A673 (cell line): ENCODE data around the gene POGK. TPM values are rescaled to one million over a fixed set of nuclear protein-coding genes. Genes with fewer than 3 reads are reported as not detected.

Experiments
- BruUV-seq: library from RNA; stranded (reverse); fragments of 400-500 nt; replicated peaks from 2 replicates; lab custom pipeline; 2021; lab: Mats Ljungman, UMichigan
- CTCF ChIA-PET: fragments of 300-600 bp; sonication (Branson Sonifier 250); formaldehyde crosslinking; loops from one replicate; lab custom pipeline; 2022; ENCODE audit warnings: antibody characterized with exemption; lab: Charles Lee
- POLR2A ChIA-PET: fragments of 300-600 bp; sonication (Branson Sonifier 250); formaldehyde crosslinking; loops from one replicate; lab custom pipeline; 2022; ENCODE audit warnings: antibody characterized with exemption; ENCODE audit not compliant: low non-redundant PET; lab: Charles Lee
- DNase-seq: peaks from one replicate; pipeline ENCODE4 v3.0.0-alpha.2; 2015; ENCODE audit warnings: low spot score
- H3K27ac ChIP-seq: fragments of 200-600 bp; sonication (generic); 2 replicates; pipeline ENCODE4 v1.5.1; 2016; ENCODE audit warnings: mixed run types, low read depth, mild to moderate bottlenecking, mixed read lengths, antibody characterized with exemption, low read length; ENCODE audit not compliant: poor library complexity, severe bottlenecking
- H3K27me3 ChIP-seq: fragments of 200-600 bp; sonication (generic); replicated peaks from 2 replicates; pipeline ENCODE4 v1.6.1; 2017; ENCODE audit warnings: mixed run types, low read depth, mild to moderate bottlenecking, mixed read lengths, antibody characterized with exemption, low read length; ENCODE audit not compliant: insufficient read depth, poor library complexity
- H3K36me3 ChIP-seq: fragments of 200-600 bp; sonication (generic); 2 replicates; pipeline ENCODE4 v1.6.1; 2016; ENCODE audit warnings: mixed run types, mild to moderate bottlenecking, mixed read lengths, antibody characterized with exemption, low read length; ENCODE audit not compliant: insufficient read depth, poor library complexity, severe bottlenecking
- H3K4me1 ChIP-seq: fragments of 200-600 bp; sonication (generic); 2 replicates; pipeline ENCODE4 v1.6.1; 2017; ENCODE audit warnings: mixed run types, mild to moderate bottlenecking, mixed read lengths, antibody characterized with exemption, low read length; ENCODE audit not compliant: insufficient read depth, poor library complexity, severe bottlenecking
- H3K4me3 ChIP-seq: fragments of 200-600 bp; sonication (generic); 2 replicates; pipeline ENCODE4 v1.5.1; 2016; ENCODE audit warnings: low read depth, mixed run types, mild to moderate bottlenecking, mixed read lengths, low read length; ENCODE audit not compliant: poor library complexity, severe bottlenecking
- H3K9me3 ChIP-seq: fragments of 200-600 bp; sonication (generic); 2 replicates; pipeline ENCODE4 v1.6.1; 2016; ENCODE audit warnings: mixed run types, low read depth, mild to moderate bottlenecking, mixed read lengths, antibody characterized with exemption, low read length; ENCODE audit not compliant: poor library complexity, severe bottlenecking
- EZH2 ChIP-seq: fragments of 200-600 bp; sonication (generic); IDR thresholded peaks from 2 replicates; pipeline ENCODE4 v1.6.1; 2017; ENCODE audit warnings: borderline replicate concordance, low read depth, mild to moderate bottlenecking, mixed read lengths, antibody characterized with exemption, low read length; ENCODE audit not compliant: poor library complexity, severe bottlenecking
- intact Hi-C: fragments of 100-400 bp; cut with micrococcal nuclease; formaldehyde crosslinking; loops from one replicate; pipeline ENCODE4 v1.10.0; 2022; ENCODE audit not compliant: unreplicated experiment
- total RNA-seq: library from RNA; stranded (reverse); gene quantifications from 2 replicates; pipeline ENCODE4 v1.2.3, GENCODE V29; 2021
- TF ChIP-seq, protein P1 (sequence below): fragments of 300-800, 200-600 bp; sonication (generic); conservative IDR thresholded peaks from 2 replicates; pipeline ENCODE4 v1.5.1; 2017; ENCODE audit warnings: low read depth, mild to moderate bottlenecking, antibody characterized with exemption, low read length, moderate library complexity, mixed read lengths

POGK gene
- total RNA-seq, 1 experiment from 2014 or later = 44.1 TPM

DNA sequence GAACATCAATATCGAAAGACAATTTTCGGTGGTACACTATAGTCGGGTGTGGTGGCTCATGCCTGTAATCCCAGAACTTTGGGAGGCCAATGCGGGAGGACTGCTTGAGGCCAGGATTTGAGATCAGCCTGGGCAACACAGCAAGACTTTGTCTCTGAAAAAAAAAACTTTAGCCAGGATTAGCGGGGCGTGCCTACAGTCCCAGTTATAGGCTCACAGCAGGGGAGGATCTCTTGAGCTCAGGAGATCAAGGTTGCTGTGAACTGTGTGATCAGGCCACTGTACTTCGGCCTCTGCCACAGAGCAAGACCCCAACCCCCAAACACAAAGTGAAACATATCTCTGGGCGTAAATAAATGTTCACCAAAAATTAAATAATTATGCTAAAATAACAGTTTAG lies 35.2 kb downstream of the POGK start:
- DNase-seq = peak; percentile 18
- Histone ChIP-seq H3K4me1 (peaks cover 10% of the 10 kb centered on the region), H3K27ac (no peak overlapping the region), H3K9me3 (no peaks in the 10 kb centered on the region), H3K27me3 (no peaks in the 10 kb centered on the region), H3K4me3 (no peak overlapping the region), H3K36me3 (no peaks in the 10 kb centered on the region)
- POLR2A ChIA-PET = no interaction called here
- CTCF ChIA-PET = no interaction called here
- no peak for TF ChIP-seq EZH2
- TF ChIP-seq, protein P1, sequence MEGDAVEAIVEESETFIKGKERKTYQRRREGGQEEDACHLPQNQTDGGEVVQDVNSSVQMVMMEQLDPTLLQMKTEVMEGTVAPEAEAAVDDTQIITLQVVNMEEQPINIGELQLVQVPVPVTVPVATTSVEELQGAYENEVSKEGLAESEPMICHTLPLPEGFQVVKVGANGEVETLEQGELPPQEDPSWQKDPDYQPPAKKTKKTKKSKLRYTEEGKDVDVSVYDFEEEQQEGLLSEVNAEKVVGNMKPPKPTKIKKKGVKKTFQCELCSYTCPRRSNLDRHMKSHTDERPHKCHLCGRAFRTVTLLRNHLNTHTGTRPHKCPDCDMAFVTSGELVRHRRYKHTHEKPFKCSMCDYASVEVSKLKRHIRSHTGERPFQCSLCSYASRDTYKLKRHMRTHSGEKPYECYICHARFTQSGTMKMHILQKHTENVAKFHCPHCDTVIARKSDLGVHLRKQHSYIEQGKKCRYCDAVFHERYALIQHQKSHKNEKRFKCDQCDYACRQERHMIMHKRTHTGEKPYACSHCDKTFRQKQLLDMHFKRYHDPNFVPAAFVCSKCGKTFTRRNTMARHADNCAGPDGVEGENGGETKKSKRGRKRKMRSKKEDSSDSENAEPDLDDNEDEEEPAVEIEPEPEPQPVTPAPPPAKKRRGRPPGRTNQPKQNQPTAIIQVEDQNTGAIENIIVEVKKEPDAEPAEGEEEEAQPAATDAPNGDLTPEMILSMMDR = no peak
- TSS peak; percentile 39 for BruUV-seq
- intact Hi-C loops = no loop called here

DNA sequence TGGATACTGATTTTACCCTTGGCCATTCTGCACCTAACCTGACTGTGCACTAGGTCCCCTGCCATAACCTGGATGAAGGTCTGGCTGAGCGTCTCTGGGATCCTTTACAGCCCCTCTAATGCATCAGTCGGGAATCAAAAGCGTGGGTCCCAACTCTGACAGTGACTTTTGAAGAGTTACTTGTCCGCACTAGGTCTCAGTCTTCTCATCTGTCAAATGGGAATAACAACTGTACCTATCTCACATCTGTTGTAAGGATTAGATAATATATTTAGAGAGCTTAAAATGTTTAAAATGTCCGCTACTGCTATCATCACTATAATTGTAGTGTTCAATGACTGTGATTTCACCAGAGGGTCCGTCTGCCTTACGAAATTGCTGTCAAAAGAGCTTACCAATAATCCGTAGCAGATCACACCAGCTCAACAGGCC lies 36.0 kb downstream of the POGK start:
- H3K4me3 ChIP-seq = peak overlapping the region; percentile 72
- H3K27ac ChIP-seq = peak overlapping the region; percentile 88
- TF ChIP-seq, protein P1 = no peak
- no peak for TF ChIP-seq EZH2
- no peaks in the 10 kb centered on the region for H3K36me3 ChIP-seq
- no peak for DNase-seq
- intact Hi-C loops = no loop called here
- H3K9me3 ChIP-seq = no peaks in the 10 kb centered on the region
- peaks cover 10% of the 10 kb centered on the region for H3K4me1 ChIP-seq
- ChIA-PET CTCF (interaction anchor here (0.6 kb wide), 1 partner anchor 35 kb away, joined by 3 read pairs; no protein-coding TSS in a partner anchor), POLR2A (interaction anchor here (0.6 kb wide), 1 partner anchor 1843 kb away, joined by 3 read pairs; no protein-coding TSS in a partner anchor)
- no TSS peak for BruUV-seq
- H3K27me3 ChIP-seq = no peaks in the 10 kb centered on the region

DNA sequence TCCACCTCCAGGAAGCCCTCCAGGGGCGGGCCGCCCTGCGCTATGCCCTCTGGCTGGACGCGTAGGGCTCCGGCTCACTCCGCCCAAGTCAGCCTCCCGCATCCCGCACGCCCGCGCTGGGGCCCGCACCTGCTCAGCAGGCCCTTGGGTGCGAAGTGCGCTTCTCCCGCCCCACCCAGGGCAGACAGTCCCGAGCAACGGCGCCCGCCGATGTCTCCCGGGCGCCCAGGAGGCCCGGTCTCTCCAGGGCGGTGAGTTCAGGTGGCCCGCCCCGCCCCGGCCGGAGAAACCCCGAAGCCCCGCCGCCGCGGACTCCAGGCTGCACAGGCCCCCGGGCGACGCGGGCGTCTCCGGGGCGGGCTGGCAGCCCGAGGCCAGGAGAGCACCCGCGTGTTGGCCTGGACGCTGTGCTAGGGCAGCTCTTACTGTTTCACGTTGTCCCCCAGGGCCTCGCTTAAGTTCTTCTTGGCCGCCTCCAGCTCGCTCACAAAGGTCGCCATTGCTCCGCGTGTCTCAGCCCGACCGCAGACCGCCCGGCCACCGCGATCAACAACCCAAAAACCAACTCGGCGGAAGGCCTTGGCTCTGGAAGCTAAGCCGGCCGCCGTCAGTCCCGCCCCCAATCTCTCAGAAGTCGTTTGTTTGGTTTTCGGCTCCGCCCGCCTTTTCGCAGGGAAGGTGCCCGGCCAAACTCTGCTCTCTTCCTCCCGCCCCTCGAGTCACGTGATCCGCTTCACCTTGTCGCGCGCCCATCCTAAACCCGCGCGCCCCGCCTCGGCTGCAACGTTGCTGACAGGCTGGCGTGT lies 36.7 kb downstream of the POGK start, which contains the start of gene TADA1:
TADA1 (minus strand) TSS at position 531 of the 806 bp plus-strand sequence; CDS start at position 500, 31 bp downstream.
- Histone ChIP-seq H3K27me3 (no peaks in the 10 kb centered on the region), H3K27ac (peak within 1 kb of the TSS; percentile 88), H3K36me3 (no peaks in the 10 kb centered on the region), H3K4me3 (peak within 1 kb of the TSS; percentile 72), H3K9me3 (no peaks in the 10 kb centered on the region), H3K4me1 (peaks cover 10% of the 10 kb centered on the region)
- intact Hi-C loops = no loop called here
- BruUV-seq = no TSS peak
- CTCF ChIA-PET = interaction anchor here (0.6 kb wide), 2 partner anchors 34 to 344 kb away, joined by 3 to 6 read pairs; no protein-coding TSS in a partner anchor
- POLR2A ChIA-PET = interaction anchor here (0.6 to 0.7 kb wide), 2 partner anchors 712 to 1844 kb away, joined by 3 to 5 read pairs; no protein-coding TSS in a partner anchor
- TF ChIP-seq EZH2 = no peak
- DNase-seq = peak; percentile 100
